Nephron (organoid): ENCODE data around the gene WDR5.

Experiments
- H3K27ac Mint-ChIP-seq, 3 experiments: 2 replicates each; pipeline ENCODE4 v1.8.0; 2020; ENCODE audit warnings: mixed read lengths in 3 of 3, mild to moderate bottlenecking in 2 of 3, moderate library complexity in 1 of 3
- H3K27me3 Mint-ChIP-seq: 2 replicates; pipeline ENCODE4 v1.8.0; 2021; ENCODE audit warnings: low read depth, mild to moderate bottlenecking, moderate library complexity, mixed read lengths
- H3K36me3 Mint-ChIP-seq: 2 replicates; pipeline ENCODE4 v1.8.0; 2020; ENCODE audit warnings: low read depth, mixed read lengths
- H3K4me1 Mint-ChIP-seq: 2 replicates; pipeline ENCODE4 v1.8.0; 2020; ENCODE audit warnings: mixed read lengths
- H3K4me3 Mint-ChIP-seq, 3 experiments: 2 replicates each; pipeline ENCODE4 v1.8.0; 2020; ENCODE audit warnings: mild to moderate bottlenecking in 3 of 3, mixed read lengths in 3 of 3, moderate library complexity in 2 of 3
- H3K9me3 Mint-ChIP-seq: 2 replicates; pipeline ENCODE4 v1.8.0; 2020; ENCODE audit warnings: mixed read lengths
- TF ChIP-seq, protein P1 (sequence below), 3 experiments: fragments of 200-600 bp; sonication (generic); IDR thresholded peaks; one replicate each; pipeline ENCODE4 v1.5.0; 2021; ENCODE audit warnings: antibody characterized with exemption in 3 of 3; ENCODE audit not compliant: unreplicated experiment in 3 of 3

WDR5 gene

DNA sequence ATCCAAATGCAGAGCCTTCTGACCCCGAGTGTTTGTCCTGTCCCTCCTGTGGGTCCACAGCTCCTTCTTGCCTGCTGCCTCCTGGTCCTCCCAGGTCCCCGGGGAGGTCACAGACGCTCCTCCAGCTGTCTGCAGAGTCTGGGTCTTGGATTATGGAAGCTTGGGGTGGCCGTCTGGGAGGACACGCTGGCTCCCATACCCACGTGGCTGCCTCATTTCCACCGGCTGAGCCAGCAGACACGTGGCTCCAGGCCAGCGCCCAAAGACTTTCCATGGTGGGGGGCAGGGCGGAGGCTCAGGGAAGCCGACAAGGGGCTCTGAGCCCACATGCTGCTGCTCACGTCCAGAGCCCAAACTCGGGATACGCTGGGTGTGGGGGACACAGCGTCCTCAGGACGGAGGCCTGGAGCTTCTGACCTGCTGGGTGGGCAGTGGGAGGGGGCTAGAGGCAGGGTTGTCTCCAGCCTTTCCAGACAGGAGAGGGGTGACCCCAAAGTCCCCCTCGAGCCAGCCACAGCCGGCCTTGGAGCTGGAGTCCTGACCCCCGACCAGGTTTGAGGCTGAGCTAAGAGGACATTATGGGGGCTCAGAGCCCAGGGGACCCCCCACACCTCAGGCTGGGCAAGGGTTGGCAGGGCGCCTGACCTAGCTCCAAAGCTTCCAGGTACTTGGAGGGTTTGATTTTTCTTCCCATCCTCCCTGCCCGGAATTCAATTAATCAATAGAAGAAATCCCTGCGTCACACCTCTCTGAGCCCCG lies 52.7 kb downstream of the WDR5 start:
- Mint-ChIP-seq H3K36me3 (no peaks in the 10 kb centered on the region), H3K27ac (peak overlapping the region; percentile 4 to 31 (median 29)), H3K4me3 (peak overlapping the region; percentile 6 to 46 (median 46)), H3K4me1 (peaks cover 33% of the 10 kb centered on the region), H3K9me3 (no peaks in the 10 kb centered on the region), H3K27me3 (peaks cover 29% of the 10 kb centered on the region)
- TF ChIP-seq, protein P1, sequence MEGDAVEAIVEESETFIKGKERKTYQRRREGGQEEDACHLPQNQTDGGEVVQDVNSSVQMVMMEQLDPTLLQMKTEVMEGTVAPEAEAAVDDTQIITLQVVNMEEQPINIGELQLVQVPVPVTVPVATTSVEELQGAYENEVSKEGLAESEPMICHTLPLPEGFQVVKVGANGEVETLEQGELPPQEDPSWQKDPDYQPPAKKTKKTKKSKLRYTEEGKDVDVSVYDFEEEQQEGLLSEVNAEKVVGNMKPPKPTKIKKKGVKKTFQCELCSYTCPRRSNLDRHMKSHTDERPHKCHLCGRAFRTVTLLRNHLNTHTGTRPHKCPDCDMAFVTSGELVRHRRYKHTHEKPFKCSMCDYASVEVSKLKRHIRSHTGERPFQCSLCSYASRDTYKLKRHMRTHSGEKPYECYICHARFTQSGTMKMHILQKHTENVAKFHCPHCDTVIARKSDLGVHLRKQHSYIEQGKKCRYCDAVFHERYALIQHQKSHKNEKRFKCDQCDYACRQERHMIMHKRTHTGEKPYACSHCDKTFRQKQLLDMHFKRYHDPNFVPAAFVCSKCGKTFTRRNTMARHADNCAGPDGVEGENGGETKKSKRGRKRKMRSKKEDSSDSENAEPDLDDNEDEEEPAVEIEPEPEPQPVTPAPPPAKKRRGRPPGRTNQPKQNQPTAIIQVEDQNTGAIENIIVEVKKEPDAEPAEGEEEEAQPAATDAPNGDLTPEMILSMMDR (IDR thresholded peaks at IDR 0.05; ENCODE audit: unreplicated experiment in 3 of 3) = no peak

DNA sequence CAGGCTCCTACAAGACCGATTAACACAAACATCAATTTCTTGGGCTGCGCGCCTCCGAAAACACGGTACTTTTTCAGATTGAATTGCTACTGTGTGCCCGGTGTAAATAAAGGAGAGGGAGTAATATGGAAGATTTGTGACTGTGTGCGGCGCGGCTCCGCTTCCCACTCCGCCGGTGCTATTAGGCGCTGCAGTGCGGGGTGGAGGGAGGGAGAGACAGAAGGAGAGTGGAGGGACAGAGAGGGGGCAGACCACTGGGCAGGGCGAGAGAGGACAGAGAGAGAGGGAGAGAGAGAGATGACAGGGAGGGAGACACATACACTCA lies 53.2 kb downstream of the WDR5 start:
- Mint-ChIP-seq H3K36me3 (no peaks in the 10 kb centered on the region), H3K4me1 (peaks cover 33% of the 10 kb centered on the region), H3K9me3 (no peaks in the 10 kb centered on the region), H3K4me3 (peak overlapping the region; percentile 6 to 46 (median 46)), H3K27me3 (peaks cover 29% of the 10 kb centered on the region), H3K27ac (peak overlapping the region; percentile 4 to 31 (median 29))
- TF ChIP-seq, protein P1 (IDR thresholded peaks at IDR 0.05; ENCODE audit: unreplicated experiment in 3 of 3) = no peak

DNA sequence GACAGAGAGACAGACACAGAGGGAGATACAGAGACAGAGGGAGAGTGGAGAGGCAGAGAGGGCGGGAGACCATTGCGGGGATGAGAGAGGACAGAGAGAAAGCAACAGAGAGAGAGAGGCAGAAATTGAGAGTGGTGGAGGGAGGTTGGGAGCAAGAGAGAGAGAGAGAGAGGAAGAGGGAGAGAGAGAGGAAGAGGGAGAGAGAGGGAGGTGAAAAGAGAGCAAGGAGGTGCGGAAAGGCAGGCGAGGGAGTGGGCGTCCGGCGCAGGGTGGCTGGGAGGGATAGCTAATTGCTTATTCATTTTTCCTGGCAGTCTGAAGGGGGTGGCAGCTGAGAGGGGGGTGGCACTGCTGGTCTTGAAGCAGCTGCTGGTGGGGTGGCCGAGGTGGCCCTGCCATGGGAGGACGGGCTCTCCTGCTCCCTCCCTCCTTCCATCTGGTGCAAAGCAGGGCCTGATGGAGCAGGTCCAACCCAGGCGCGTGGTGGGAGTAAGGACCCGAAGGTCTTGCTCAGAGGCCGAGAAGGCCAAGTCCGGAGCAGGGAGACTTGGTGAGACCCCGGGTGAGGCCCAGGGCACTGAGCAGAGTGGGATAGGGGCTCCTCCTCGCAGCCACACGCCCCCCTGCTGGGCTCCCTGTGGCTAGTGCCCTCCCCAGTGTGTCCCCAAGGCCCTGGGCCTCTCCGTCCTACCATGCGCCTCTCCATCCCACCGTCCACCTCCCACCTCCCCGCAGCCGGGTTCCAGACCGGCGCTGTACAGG lies 53.8 kb downstream of the WDR5 start:
- Mint-ChIP-seq H3K27ac (peak overlapping the region; percentile 4 to 31 (median 29)), H3K9me3 (no peaks in the 10 kb centered on the region), H3K36me3 (no peaks in the 10 kb centered on the region), H3K4me3 (peak overlapping the region; percentile 5 to 46 (median 46)), H3K4me1 (peaks cover 33% of the 10 kb centered on the region), H3K27me3 (peaks cover 29% of the 10 kb centered on the region)
- TF ChIP-seq, protein P1 (IDR thresholded peaks at IDR 0.05; ENCODE audit: unreplicated experiment in 3 of 3) = no peak

DNA sequence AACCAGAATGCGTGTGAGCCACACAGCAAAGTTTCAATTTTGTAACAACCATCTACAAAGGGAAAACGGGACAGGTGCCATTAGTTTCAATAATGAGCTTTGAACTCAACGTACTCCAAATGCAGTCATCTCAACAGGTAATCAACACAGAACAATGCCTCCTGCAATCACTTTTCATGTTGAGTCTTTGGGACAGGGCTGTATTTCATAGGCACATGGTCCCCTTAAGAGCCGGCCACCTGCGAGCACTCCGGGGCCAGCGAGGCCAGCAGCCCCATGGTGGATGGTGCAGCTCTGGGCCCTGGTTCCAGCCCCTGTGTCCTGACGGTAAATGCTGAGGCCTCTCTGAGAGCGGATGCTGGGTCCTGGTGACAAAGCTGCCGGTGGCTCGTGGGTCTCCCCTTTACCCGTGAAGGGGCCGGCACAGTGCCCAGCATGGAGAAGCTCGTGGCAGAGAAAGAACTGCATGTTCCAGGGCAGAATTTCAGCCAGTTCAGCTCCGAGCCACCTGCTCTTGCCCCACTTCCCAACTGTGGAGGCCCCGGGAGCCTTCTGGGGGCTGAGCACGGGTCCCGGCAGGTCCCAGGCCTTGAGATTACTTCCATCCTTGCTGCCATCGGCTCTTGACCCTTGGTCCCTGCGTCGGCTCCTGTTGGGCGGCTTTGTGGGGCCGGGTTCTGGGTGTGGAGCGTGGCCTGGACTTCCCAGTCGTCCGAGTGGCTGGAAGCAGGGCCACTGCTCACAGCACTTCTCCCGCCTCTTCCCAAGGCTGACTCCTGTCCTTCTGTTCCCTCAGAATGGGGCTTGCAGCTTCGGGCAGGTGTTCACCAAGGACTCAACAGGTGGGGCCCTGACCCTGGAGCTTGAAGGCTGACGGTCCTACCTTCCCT lies 54.6 kb downstream of the WDR5 start:
- peaks cover 28% of the 10 kb centered on the region for H3K27me3 Mint-ChIP-seq
- H3K4me3 Mint-ChIP-seq = peak overlapping the region in 2 of 3 experiments; percentile 21 to 37
- H3K4me1 Mint-ChIP-seq = peaks cover 32% of the 10 kb centered on the region
- TF ChIP-seq, protein P1 (IDR thresholded peaks at IDR 0.05; ENCODE audit: unreplicated experiment in 3 of 3) = no peak
- H3K9me3 Mint-ChIP-seq = no peaks in the 10 kb centered on the region
- peak overlapping the region in 1 of 3 experiments; percentile 29 for H3K27ac Mint-ChIP-seq
- no peaks in the 10 kb centered on the region for H3K36me3 Mint-ChIP-seq

DNA sequence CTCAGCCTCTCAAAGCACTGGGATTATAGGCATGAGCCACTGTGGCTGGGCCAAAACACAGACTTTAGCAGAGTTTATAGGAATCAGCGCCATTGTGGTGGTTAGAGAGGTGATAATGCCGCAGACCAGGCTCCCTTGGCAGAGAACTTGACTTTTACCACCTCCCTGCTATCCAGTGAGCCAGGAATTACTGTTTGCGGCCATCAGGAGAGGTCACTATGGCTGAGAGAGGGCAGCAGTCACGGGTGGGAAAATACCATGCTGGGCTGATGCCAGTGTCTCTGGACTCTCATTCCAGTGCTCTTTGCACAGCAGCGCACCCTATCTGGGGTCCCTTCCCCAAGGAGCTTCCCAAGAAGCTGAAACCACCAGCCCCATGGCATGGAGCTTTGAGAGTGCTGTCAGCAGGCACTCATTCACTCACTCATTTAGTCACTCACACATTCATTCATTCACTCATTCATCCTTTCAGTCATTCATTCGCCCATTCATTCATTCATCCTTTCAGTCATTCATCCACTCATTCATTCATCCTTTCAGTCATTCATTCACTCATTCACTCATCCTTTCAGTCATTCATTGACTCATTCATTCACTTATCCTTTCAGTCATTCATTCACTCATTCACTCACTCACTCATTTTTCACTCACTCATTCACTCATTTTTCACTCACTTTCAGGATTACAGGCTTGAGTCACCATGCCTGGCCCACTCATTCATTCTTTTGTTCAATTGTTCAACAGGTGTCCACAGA lies 55.8 kb downstream of the WDR5 start:
- no peaks in the 10 kb centered on the region for H3K9me3 Mint-ChIP-seq
- H3K27ac Mint-ChIP-seq = no peak overlapping the region
- peaks cover 21% of the 10 kb centered on the region for H3K27me3 Mint-ChIP-seq
- H3K36me3 Mint-ChIP-seq = no peaks in the 10 kb centered on the region
- peak overlapping the region in 1 of 3 experiments; percentile 1 for H3K4me3 Mint-ChIP-seq
- peaks cover 21% of the 10 kb centered on the region for H3K4me1 Mint-ChIP-seq
- TF ChIP-seq, protein P1 (IDR thresholded peaks at IDR 0.05; ENCODE audit: unreplicated experiment in 3 of 3) = no peak
